Cerebellar cortex (tissue), 1 donor: ENCODE measurements around the gene DIS3L2.
"Not testable (repeated sequence)": the region's sequence is repeated elsewhere in the genome, so short reads cannot be mapped to it uniquely, and the experiment has no call there.

Experiments used
- DNase-seq: peaks from one replicate; pipeline ENCODE4 v3.0.0-alpha.2; 2015; ENCODE audit warnings: low spot score

The DIS3L2 gene

DNA sequence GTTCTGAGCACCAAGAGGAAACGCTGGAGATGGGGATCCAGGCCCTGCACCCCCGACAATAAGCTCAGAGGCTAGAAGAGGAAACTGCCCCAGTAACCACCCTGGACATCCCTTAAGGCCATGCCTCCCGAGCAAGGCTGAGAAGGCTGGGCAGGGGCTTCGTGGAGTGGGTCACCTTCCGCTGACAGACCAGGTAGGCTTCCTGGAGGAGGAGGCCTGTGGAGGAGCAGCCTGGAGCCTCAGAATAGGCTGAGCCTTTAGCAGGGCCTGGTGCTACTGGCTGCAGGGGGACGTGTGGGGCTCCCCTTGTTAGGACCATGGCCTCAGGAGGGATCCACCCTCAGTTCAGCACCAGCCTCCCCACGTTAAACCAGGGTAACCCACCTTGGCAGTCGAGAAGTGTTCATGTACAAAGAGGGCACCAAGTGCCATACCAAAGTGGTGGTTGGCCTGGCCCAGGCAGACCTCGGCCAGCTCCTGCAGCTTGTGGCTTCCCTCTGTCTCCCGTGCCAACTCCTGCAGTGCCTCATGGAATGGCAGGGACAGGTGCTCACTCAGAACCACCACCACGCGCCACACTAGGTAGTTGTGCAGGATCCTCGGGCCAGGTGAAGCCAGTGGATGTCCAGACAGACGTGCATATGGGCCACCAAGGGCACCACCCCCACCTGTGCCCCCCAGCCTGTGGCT is 388.6 kb downstream of the DIS3L2 start:
- no peak for DNase-seq

DNA sequence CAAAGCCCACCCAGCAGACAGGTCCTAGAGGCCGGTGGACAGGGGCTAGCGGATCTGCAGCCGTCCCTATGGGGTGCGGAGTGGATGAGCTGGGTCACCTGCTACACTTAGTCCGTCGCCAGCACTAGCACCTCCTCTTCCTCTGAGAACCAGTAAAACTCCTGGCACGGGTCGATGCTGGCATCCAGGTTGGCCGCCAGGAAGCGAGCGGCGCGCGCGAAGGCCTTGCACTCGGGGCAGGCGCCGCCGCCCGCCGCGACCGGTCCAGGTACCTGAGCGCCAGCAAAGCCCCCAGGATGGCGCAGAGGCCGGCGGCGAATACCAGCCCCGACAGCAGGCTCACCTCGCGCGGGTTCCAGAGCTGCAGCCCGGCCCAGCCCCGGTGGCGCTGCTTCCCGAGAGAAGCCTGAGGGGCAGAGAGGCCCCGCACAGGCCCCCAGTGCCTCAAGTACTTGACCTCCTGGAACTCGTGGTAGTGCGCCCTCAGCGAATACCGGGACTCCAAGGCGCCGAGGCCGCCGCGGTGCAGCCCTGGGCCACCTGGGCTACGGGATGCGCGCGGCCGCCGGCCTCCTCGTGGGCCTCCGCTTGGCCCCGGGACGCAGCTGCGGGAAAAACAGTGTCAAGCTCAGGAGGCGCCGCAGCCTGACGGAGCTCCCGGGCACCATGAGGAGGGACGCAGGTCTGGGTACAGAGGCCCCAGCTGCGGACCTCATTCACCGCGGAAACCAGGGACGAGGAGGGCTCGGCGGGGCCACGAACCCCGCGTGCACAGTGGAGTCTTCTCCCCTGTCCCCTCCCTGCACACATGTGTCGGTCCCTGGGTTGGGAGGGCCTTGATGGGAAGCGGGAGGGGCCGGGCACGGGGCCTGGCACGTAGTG is 389.5 kb downstream of the DIS3L2 start:
- DNase-seq, result no peak

DNA sequence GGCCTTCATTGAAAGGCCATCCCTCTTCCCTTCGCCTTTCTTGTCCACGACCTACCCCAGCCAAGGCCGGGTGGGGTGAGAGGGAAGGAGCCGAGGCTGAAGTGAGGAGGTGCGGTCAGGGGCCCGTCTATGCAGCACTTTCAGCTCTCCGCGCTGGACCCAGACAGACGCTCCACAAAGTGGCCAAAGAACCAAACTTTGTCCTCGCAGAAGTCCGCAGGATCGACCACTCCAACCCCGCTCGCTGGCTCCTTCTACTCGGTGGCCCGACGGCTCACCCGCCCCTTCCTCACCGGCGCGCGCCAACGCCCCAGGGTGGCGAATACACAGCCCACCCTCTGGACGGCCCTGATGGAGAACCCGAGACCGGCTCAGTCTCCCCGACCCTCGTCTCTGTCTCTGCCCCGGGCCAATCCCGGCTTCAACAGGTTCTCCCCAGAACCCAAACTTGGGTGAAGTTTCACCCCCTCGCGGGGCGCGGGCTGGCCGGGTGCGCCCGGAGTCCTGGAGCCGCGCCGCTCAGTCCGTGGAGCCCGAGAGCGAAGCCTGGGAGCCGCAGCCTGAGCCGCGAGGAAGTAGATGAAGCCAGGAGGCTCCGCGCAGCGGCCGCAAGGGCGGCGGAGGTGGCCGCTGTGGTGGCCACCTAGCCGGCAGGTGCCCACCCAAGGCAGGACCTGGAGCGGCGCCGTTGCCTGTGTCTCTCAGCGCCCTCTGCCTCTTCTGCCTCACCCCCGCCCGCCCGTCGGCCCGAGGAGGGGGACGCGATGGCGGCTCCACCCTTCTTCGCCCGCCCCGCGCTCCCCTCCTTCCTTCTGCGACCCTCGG is 390.4 kb downstream of the DIS3L2 start:
- no peak for DNase-seq

DNA sequence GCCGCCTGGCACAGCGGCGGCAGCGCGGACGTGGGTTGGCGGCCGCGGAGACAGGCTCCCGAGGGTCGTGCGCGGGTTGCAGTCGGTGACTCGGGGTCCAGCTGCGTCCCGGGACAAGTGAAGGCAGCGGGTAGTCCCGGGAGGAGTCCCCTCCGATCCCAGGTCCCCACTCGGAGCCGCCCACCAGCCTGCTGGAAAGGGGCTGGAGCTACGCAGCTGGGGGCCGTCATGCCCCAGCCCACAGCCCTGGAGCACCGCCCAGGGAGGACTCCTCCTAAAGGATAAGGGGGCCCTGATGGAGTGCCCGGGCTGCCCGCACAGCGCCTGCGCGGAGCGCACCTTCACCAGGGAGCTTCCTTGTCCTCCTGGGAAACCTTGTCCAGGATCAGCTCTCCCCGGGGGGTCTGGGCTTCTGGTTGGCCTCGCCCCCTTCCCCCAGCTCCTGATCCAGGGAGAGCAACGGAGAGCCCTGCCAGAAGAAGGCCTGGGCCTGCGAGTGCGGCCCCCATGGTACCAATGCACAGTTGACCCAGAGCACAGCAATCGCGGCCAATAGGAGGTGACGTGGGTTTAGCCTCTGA is 391.1 kb downstream of the DIS3L2 start:
- DNase-seq, result no peak

DNA sequence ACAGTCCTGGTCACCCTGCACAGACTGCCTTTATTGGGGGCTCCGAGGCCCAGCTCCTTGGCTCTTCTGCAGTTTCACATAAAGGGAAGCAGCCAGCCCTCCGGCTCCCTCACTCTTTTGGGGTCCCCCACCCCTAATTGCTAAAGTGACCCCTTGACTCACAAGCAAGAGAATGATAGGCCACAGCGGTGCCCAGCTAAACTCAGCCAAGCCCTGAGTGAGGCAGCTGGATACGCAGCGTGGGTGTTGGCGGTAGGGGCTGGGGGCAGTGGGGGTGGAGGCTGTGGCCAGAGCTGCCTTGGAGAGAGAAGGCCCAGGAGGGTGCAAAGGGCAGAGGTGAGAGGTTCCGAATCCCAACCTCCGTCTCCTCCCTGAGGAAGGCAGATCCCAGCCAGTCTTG is 391.6 kb downstream of the DIS3L2 start:
- DNase-seq, result no peak

DNA sequence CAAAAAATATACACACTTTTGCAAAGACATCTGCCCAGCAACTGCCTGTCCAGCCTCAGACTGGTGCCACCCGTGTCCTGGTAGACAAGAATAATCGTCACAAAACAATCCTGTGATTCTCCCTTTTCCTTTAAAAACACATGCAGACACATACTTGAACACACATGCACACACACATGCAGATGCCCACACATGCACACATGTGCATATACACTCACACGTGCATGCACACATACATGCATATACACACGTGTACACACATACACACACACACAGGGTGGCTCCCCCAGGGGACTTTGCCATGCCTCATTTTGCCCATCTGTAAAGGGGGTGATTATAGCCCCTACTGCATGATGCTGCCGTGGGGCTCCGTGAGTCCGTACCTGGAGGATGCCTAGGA is 392.1 kb downstream of the DIS3L2 start:
- DNase-seq, result no peak

DNA sequence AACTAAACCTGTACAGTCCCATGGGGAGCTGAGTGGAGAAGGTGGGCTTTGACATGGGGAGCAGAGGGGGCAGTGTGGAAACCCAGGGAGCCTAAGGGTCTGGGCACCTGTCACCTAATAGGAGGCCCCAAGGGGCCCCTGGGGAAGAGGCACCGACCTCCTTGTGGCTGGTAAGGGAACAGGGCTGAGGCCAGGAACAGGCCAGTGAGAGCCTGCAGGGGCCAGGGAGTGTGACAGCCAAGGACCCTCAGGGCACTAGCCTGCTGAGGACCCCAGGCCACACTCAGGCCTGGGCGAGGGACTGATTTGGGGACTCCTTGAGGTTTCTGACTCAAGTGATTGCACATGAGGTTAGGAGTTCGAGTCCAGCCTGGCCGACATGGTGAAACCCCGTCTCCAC is 392.6 kb downstream of the DIS3L2 start:
- no peak for DNase-seq

DNA sequence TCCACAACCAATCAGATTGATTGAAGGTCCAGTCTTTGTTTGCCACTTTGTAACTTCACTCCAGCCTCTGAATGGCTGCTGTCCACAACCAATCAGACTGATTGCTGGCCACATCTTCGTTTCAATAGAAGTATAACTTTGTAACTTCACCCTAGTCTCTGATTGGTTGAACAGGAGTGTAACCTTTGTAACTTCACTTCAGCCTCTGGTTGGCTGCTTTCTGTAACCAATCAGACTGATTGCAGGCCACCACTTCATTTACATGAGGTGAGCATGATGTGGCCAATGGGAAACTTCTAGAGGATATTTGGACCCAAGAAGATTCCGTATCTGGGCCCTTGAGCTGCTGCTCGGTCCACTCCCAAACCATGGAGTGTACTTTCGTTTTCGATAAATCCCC is 400.1 kb downstream of the DIS3L2 start:
- no peak for DNase-seq

DNA sequence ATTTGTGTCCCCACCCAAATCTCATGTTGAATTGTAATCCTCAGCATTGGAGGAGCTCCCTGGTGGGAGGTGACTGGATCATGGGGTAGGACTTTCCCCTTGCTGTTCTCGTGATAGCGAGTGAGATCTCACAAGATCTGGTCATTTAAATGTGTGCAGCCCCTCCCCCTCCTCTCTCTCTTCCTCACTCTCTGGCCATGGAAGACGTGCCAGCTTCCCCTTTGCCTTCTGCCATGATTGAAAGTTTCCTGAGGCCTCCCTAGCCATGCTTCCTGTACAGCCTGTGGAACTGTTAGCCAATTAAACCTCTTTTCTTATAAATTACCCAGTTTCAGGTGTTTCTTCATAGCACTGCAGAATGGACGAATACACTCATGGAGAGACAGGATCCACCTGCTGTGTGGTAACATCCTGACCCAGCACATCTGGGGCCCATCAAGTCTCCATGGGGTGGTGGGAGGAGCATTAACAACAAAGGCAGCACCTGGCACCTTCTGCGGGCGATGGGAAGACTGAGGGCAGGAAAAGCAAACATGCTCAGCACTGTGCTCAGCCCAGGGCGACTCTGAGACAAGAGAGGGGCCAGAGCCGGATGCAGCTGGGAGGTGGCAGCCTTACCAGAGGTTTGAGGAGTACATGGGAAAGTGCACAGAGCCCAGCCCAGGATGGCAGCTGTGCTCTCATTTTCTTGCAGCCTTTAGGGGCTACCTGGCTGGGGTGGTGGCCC is 400.8 kb downstream of the DIS3L2 start:
- DNase-seq, result no peak

DNA sequence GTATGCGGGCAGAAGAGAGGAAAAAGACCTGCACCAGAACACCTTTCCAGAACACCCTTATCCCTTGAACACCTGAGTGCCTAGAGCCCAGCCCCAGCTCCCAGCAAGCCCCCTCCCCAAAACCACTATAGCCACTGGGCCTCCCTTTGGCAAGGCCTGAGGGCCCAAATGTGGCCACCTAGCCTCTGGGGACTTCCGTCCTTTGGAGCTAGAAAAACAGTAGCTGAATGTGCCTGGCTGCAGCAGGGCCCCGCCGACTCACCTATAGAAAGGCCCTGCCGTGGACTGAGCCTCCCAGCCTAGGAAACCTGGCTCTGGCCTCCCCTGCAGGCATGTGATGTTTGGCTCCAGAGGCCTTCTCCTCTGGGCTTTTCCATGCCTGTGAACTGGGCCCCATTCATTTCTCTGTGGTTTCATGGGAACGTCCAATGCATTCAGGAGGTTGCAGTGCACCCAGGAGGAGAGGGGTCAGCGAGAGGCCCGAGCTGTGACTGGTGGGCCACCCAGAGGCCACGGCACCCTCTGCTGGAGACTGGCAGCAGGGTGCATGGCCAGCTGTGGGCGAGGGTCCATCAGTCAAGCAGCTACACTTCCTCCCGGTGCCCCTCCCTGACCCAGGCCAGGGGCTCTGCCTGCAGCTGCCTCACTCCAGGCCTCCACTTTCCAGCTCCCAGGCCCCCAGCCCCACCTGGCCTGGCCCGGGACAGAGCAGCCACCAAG is 401.7 kb downstream of the DIS3L2 start:
- not testable (repeated sequence) for DNase-seq

DNA sequence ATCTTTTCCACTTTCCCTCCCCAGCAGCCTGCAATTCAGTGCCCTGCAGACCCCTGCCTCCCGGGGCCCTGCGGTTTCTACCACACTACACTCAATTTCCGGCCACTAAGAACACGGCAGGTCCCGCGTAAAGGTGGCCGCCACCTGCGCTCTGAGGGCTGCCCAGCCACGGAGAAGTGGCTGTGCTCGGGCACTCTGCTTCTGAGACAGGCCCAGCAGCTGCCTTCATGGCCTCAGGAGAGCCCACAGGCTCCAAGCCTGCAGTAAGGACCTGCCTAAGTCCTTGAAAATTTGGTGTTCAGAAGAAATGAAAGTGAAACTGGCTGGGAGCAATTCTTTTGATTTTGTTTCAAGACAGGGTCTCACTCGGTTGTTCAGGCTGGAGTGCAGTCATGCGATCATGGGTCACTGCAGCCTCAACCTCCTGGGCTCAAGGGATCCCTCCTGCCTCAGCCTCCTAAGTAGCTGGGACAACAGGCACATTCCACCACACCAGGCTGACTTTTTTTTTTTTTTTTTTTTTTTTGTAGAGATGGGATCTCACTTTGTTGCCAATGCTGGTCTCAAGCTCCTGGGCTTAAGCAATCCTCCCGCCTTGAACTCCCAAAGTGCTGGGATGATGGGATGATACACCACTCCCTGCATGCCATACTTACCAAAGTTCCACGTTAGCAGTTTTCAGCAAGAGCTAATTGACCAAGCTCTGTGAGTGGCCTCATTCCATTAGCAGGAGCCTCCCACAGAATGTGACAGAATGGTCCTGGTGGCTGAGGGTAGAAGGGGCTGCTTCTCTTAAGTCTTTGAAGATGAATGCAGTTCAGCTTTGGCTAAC is 402.5 kb downstream of the DIS3L2 start:
- DNase-seq, result no peak

DNA sequence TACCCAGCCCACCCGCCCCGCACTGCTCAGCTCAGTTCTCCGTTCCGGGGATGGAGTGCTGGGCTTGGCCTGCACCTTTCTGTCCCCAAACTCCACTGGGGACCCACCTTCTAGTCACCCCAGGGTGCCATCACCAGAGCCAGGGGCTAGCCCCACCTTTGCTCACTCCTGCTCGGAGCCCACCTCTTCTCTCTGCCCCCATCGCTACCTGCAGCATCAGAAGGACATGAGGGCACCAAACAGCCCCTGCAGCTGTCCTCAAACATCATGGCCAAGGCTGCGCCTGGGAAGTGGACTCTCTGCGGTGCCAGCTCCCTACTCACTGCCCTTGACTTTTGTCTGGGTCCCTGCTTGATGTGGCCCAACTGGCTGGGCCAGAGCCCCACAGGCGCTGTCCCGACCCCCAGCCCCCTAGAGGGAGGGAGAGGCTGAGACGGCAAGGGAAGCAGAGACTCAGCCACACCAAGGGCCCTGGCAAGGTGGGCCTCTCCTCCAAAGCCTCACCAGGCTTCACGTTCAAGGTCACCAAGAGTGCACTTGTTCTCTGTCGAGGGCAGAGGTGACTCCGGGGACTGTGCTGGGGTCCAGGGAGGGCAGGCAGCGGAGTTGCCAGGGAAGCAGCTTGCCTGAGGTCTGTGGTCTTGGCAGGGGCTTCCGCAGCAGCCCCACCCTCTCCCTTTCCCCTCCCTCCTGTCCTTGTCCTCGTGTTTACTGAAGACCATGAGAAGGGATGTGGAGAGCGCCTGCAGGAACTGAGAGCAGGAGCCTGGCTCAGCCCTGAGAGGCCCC is 403.5 kb downstream of the DIS3L2 start:
- not testable (repeated sequence) for DNase-seq

DNA sequence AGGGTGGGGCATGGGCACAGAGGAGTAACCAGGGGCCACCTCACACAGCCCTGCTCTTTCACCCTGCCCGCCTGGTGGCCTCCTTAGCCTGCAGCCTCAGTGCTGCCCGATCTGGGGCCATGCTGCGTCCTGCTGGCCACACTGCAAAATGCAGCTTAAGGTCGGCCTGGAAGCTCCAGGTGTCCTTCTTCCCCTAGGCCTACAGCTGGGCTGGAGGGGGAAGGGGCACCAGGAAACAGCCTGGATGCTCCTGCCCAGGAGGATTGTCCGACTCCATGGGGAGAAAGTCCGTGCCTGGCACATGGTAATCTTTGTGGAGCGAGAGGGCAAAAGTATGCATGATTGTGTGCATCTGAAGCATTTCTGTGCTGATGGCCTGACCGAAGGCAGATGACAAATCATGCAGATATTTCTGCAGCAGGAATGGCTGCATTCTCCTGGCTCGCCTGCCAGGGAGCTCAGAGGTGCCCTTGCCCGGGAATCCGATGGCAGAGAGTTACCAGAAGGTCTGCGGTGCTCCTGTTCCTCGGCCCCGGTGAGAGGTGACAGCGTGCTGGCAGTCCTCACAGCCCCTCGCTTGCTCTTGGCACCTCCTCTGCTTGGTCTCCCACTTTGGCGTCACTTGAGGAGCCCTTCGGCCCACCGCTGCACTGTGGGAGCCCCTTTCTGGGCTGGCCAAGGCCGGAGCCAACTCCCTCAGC is 404.3 kb downstream of the DIS3L2 start:
- DNase-seq, result peak; percentile 33

DNA sequence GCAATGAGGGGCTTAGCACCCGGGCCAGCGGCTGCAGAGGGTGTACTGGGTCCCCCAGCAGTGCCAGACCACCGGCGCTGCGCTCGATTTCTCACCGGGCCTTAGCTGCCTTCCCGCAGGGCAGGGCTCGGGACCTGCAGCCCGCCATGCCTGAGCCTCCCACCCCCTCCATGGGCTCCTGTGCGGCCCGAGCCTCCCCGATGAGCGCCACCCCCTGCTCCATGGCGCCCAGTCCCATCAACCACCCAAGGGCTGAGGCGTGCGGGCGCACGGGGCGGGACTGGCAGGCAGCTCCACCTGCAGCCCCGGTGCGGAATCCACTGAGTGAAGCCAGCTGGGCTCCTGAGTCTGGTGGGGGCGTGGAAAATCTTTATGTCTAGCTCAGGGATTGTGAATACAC is 404.9 kb downstream of the DIS3L2 start:
- DNase-seq, result not testable (repeated sequence)

DNA sequence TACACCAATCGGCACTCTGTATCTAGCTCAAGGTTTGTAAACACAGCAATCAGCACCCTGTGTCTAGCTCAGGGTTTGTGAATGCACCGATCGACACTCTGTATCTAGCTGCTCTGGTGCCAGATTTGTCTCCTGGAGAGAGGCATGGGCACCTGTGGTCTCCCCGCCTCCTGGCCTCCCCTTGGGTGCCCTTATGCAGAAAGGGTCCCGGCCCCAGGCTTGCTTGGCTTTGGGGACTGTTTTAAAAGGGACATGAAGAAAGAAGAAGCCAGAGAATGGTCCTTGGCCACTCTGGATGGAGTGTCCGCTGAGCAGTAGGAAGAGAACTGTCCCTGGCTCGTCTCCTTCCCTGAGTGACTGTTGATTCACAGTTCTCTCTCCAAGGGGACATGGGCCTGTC is 405.5 kb downstream of the DIS3L2 start:
- no peak for DNase-seq

DNA sequence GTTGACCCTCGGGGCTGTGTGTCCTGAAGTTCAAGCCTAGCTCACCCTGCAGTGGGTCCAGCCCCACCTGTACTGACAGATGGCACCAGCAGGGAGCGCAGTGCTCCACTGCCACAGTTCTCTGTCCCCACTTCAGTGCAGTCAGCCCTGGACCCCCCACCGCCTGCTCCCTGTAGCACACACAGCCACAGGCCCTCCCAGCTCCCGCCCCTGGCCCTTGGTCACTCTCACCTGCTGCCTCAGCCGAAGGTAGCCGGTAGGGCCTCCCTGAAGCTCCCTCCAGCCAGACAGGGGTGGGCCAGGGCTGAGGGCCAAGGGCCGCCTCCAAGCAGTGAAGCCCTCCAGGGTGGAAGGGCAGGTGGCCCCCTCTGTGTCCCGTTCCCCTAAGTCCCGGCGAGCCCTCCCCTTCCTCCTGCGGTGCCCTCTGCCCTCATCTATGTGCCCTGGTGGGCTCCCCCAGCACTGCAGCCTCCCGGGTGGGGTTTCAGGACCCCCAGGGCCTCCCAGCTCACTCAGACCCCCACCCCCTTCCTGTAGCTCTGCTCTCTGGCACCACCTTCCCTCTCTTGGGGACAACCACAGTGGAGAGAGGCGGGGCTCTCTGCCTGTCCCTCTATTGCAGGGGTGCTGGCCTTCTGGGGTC is 406.2 kb downstream of the DIS3L2 start:
- peak; percentile 53 for DNase-seq

DNA sequence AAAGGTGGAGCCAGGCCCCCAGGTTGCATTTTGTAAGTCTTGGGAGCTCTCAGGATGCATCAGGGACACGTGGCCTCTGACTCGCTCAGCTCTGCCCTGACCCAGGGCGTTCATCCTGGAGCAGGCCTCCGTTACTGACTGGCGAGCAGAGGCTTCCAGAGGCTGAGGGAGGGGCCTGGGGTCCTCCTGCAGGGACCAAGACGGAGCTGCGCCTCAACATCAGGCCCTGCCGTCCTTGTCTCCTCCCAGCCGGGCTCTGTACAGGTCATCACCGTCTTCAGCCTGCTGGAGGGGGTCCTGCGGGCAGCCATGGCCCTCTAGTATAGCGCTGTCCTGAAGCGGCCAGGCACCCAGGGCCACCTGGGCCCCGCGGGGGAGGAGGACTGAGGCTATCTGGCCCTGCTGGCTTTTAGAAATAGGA is 406.8 kb downstream of the DIS3L2 start:
- DNase-seq, result peak; percentile 32
